IMR-90 (cell line): ENCODE results near the gene PTPRG. TPM values are rescaled to one million over a fixed set of nuclear protein-coding genes. Genes with fewer than 3 reads are reported as not detected.

ENCODE experiments used
- ATAC-seq: fragments of 200-7000 bp; cut with Tn5 transposase; 2 replicates; pipeline ENCODE4 v1.9.1; 2020; ENCODE audit warnings: low read depth, mild to moderate bottlenecking, moderate library complexity
- BruUV-seq: library from RNA; stranded (reverse); fragments of 400-500 nt; replicated peaks from 2 replicates; lab custom pipeline; 2021; lab: Mats Ljungman, UMichigan
- CTCF ChIA-PET: fragments of 300-600 bp; formaldehyde crosslinking; extraction: SDS; loops from one replicate; lab custom pipeline; 2021; ENCODE audit warnings: antibody characterized with exemption; lab: Yijun Ruan, JAX
- POLR2A ChIA-PET: fragments of 300-600 bp; sonication (Branson Sonifier 250); formaldehyde crosslinking; loops from one replicate; lab custom pipeline; 2022; ENCODE audit warnings: antibody characterized with exemption; ENCODE audit not compliant: unreplicated experiment; lab: Charles Lee
- DNase-seq: peaks from one replicate; pipeline ENCODE4 v3.0.0; 2013
- H2AFZ ChIP-seq: replicated peaks from 2 replicates; pipeline ENCODE3; 2013; ENCODE audit warnings: low read length, mild to moderate bottlenecking; ENCODE audit not compliant: poor library complexity
- H2AK5ac ChIP-seq: 2 replicates; pipeline ENCODE4 v1.6.1; 2013; ENCODE audit warnings: low read depth, low read length, inconsistent platforms
- H2AK9ac ChIP-seq: replicated peaks from 2 replicates; pipeline ENCODE3; 2013; ENCODE audit warnings: mild to moderate bottlenecking, low read depth, low read length, moderate library complexity; ENCODE audit not compliant: poor library complexity
- H2BK120ac ChIP-seq: 2 replicates; pipeline ENCODE4 v1.6.1; 2013; ENCODE audit warnings: low read depth, low read length, inconsistent platforms
- H2BK15ac ChIP-seq: 3 replicates; pipeline ENCODE4 v1.6.1; 2013; ENCODE audit warnings: low read depth, low read length, inconsistent platforms
- H2BK20ac ChIP-seq: 2 replicates; pipeline ENCODE4 v1.6.1; 2013; ENCODE audit warnings: low read depth, mild to moderate bottlenecking, inconsistent platforms, low read length, moderate library complexity
- H2BK5ac ChIP-seq: 2 replicates; pipeline ENCODE4 v1.6.1; 2013; ENCODE audit warnings: mild to moderate bottlenecking, low read depth, low read length, inconsistent platforms; ENCODE audit not compliant: poor library complexity, severe bottlenecking
- H3K14ac ChIP-seq: replicated peaks from 2 replicates; pipeline ENCODE4 v1.6.1; 2013; ENCODE audit warnings: low read depth, low read length, inconsistent platforms
- H3K18ac ChIP-seq: 2 replicates; pipeline ENCODE4 v1.6.1; 2013; ENCODE audit warnings: low read depth, low read length, control low read depth
- H3K23ac ChIP-seq: 2 replicates; pipeline ENCODE4 v1.6.1; 2013; ENCODE audit warnings: low read depth, low read length, inconsistent platforms
- H3K27ac ChIP-seq: 2 replicates; pipeline ENCODE4 v1.5.1; 2013; ENCODE audit warnings: mild to moderate bottlenecking, control low read depth, low read length; ENCODE audit not compliant: insufficient read depth
- H3K27me3 ChIP-seq: 2 replicates; pipeline ENCODE4 v1.6.1; 2013; ENCODE audit warnings: low read length; ENCODE audit not compliant: control insufficient read depth, insufficient read depth
- H3K36me3 ChIP-seq: 2 replicates; pipeline ENCODE4 v1.6.1; 2013; ENCODE audit warnings: low read length, mixed read lengths; ENCODE audit not compliant: control insufficient read depth, insufficient read depth
- H3K4ac ChIP-seq: 2 replicates; pipeline ENCODE4 v1.6.1; 2013; ENCODE audit warnings: low read depth, low read length, inconsistent platforms
- H3K4me1 ChIP-seq: 2 replicates; pipeline ENCODE4 v1.6.1; 2013; ENCODE audit warnings: low read length, mixed read lengths; ENCODE audit not compliant: control insufficient read depth, insufficient read depth
- H3K4me2 ChIP-seq: 2 replicates; pipeline ENCODE4 v1.6.1; 2013; ENCODE audit warnings: low read depth, mild to moderate bottlenecking, control low read depth, low read length, moderate library complexity
- H3K4me3 ChIP-seq: 2 replicates; pipeline ENCODE4 v1.5.1; 2013; ENCODE audit warnings: low read depth, mild to moderate bottlenecking, control low read depth, low read length, moderate library complexity; ENCODE audit not compliant: insufficient read depth
- H3K56ac ChIP-seq: 2 replicates; pipeline ENCODE4 v1.6.1; 2013; ENCODE audit warnings: low read length, inconsistent platforms; ENCODE audit not compliant: insufficient read depth; ENCODE audit errors: extremely low read depth
- H3K79me1 ChIP-seq, 2 experiments: 2 replicates each; pipeline ENCODE4 v1.6.1; 2013; ENCODE audit warnings: low read length in 2 of 2, inconsistent platforms in 1 of 2, low read depth in 1 of 2
- H3K9ac ChIP-seq: 2 replicates; pipeline ENCODE4 v1.6.1; 2013; ENCODE audit warnings: low read depth, low read length, control low read depth
- H3K9me1 ChIP-seq: 2 replicates; pipeline ENCODE4 v1.6.1; 2013; ENCODE audit warnings: low read length, inconsistent platforms; ENCODE audit not compliant: insufficient read depth
- H3K9me3 ChIP-seq: 2 replicates; pipeline ENCODE4 v1.6.1; 2013; ENCODE audit warnings: low read length; ENCODE audit not compliant: control insufficient read depth, insufficient read depth
- H4K20me1 ChIP-seq: 2 replicates; pipeline ENCODE4 v1.6.1; 2013; ENCODE audit warnings: low read length, inconsistent platforms; ENCODE audit not compliant: insufficient read depth
- H4K5ac ChIP-seq: 2 replicates; pipeline ENCODE4 v1.6.1; 2013; ENCODE audit warnings: mild to moderate bottlenecking, low read depth, low read length, control low read depth
- H4K8ac ChIP-seq, 2 experiments: 2 replicates each; pipeline ENCODE4 v1.6.1; 2013; ENCODE audit warnings: low read depth in 2 of 2, low read length in 2 of 2, control low read depth in 1 of 2, inconsistent platforms in 1 of 2
- H4K91ac ChIP-seq: 2 replicates; pipeline ENCODE4 v1.6.1; 2013; ENCODE audit warnings: low read depth, low read length, inconsistent platforms; ENCODE audit not compliant: insufficient read depth
- CEBPB ChIP-seq: IDR thresholded peaks from 2 replicates; pipeline ENCODE4 v1.6.1; 2012; ENCODE audit warnings: low read depth, low read length, improper control_type of control experiment
- MXI1 ChIP-seq: IDR thresholded peaks from 2 replicates; pipeline ENCODE4 v1.6.1; 2012; ENCODE audit warnings: low read depth, mild to moderate bottlenecking, low read length, moderate library complexity, borderline replicate concordance
- RAD21 ChIP-seq: IDR thresholded peaks from 2 replicates; pipeline ENCODE4 v1.6.1; 2012; ENCODE audit warnings: low read length, improper control_type of control experiment
- RCOR1 ChIP-seq: IDR thresholded peaks from 2 replicates; pipeline ENCODE4 v1.6.1; 2012; ENCODE audit warnings: mild to moderate bottlenecking, low read length, improper control_type of control experiment; ENCODE audit not compliant: insufficient replicate concordance
- WGBS, 2 experiments: methylation state at CpG; one replicate each; pipeline versions ENCODE4 v1.1.5 to v1.1.7; 2013; ENCODE audit warnings: missing lambda C conversion rate in 2 of 2; ENCODE audit not compliant: insufficient read length in 1 of 2; ENCODE audit errors: extremely low coverage in 2 of 2; 5-methylcytosine and 5-hydroxymethylcytosine counted together
- dilution Hi-C: fragments of 300-500 bp; cut with HindIII; formaldehyde crosslinking; loops from one replicate; pipeline ENCODE4 v1.14.3; 2018; ENCODE audit warnings: low sequenced_read_pairs; ENCODE audit not compliant: unreplicated experiment
- in situ Hi-C: fragments of 300-500 bp; cut with MboI; formaldehyde crosslinking; loops from 3 replicates; pipeline ENCODE4 v1.14.3; 2019; ENCODE audit warnings: low sequenced_read_pairs, inconsistent platforms, mixed read lengths
- intact Hi-C: fragments of 100-400 bp; cut with micrococcal nuclease; formaldehyde crosslinking; loops from 2 replicates; pipeline ENCODE4 v1.10.0; 2022
- polyA plus RNA-seq, 3 experiments: library from polyadenylated mRNA; depleted of rRNA; stranded (reverse); fragments of >200 nt; gene quantifications; 2 replicates each; pipeline ENCODE4 v1.2.3, GENCODE V29; 2012; ENCODE audit warnings: low replicate concordance in 1 of 3
- total RNA-seq: library from RNA; depleted of rRNA; stranded (reverse); fragments of >200 nt; gene quantifications from 2 replicates; pipeline ENCODE4 v1.2.3, GENCODE V29; 2012

Gene PTPRG
- total and polyA plus RNA-seq, 2 of the 4 experiments (the other 2 are of a cell fraction), result 7.7 to 31.0 TPM

GRCh38 chr3:61680617-61681016 lies 119.2 kb downstream of the PTPRG start:
- Histone ChIP-seq H3K14ac (no peak overlapping the region), H2AK9ac (no peak overlapping the region), H4K20me1 (peaks cover 16% of the 10 kb centered on the region; the same call in 1 of the 2 replicates), H3K4ac (no peak overlapping the region), H3K27me3 (no peaks in the 10 kb centered on the region), H4K91ac (no peak overlapping the region), H2BK5ac (no peak overlapping the region), H3K36me3 (no peaks in the 10 kb centered on the region), H3K4me2 (no peak overlapping the region), H3K23ac (no peak overlapping the region; the same call in 1 of the 2 replicates), H3K9me3 (no peaks in the 10 kb centered on the region), H3K4me3 (no peak overlapping the region), H3K4me1 (no peaks in the 10 kb centered on the region), H4K5ac (no peak overlapping the region), H2BK20ac (no peak overlapping the region), H3K79me1 (peaks cover 37 to 66% of the 10 kb centered on the region in 2 experiments), H3K9ac (no peak overlapping the region), H2AFZ (no peak overlapping the region), H4K8ac (no peak overlapping the region), H2BK15ac (no peak overlapping the region), H3K18ac (no peak overlapping the region), H2AK5ac (no peak overlapping the region), H2BK120ac (no peak overlapping the region), H3K9me1 (0 out of 2 replicates have a peak, but pooled peaks cover 4% of the 10 kb centered on the region), H3K27ac (no peak overlapping the region), H3K56ac (no peak overlapping the region)
- in situ Hi-C loops, result no loop called here
- ATAC-seq (no peak), DNase-seq (no peak)
- POLR2A ChIA-PET, result no interaction called here
- WGBS, 2 experiments, result no CpG with 5 or more reads among the region's 3 CpGs
- no TSS peak for BruUV-seq
- TF ChIP-seq RAD21 (no peak), MXI1 (no peak), CEBPB (no peak), RCOR1 (no peak)
- dilution Hi-C loops, result no loop called here
- CTCF ChIA-PET, result no interaction called here
- intact Hi-C loops, result no loop called here
